HepG2 (cell line): Measurements from ENCODE around the gene RPS2.

Experiments
- CBFB ChIP-seq: sonication (generic); formaldehyde crosslinking; IDR thresholded peaks from 2 replicates; pipeline ENCODE4 v1.4.0; 2020; ENCODE audit warnings: missing genetic modification reagents
- JUND ChIP-seq: sonication (generic); formaldehyde crosslinking; IDR thresholded peaks from 2 replicates; pipeline ENCODE4 v1.8.0; 2022; ENCODE audit warnings: mild to moderate bottlenecking, missing genetic modification reagents
- NFIC ChIP-seq: IDR thresholded peaks from 2 replicates; pipeline ENCODE4 v1.6.1; 2012; ENCODE audit warnings: mild to moderate bottlenecking, low read length, inconsistent platforms
- PHB2 ChIP-seq: fragments of 450-650 bp; IDR thresholded peaks from 2 replicates; pipeline ENCODE4 v1.6.1; 2018; ENCODE audit not compliant: partially characterized antibody
- SMAD3 ChIP-seq: sonication (generic); formaldehyde crosslinking; IDR thresholded peaks from 2 replicates; pipeline ENCODE4 v1.4.0; 2020; ENCODE audit warnings: missing genetic modification reagents
- SMARCE1 ChIP-seq: fragments of 450-650 bp; IDR thresholded peaks from 2 replicates; pipeline ENCODE4 v1.6.1; 2017; ENCODE audit warnings: borderline replicate concordance
- YY1 ChIP-seq: IDR thresholded peaks from 2 replicates; pipeline ENCODE4 v1.6.1; 2011; ENCODE audit warnings: low read length, low read depth, moderate library complexity, mild to moderate bottlenecking; ENCODE audit not compliant: insufficient read depth, insufficient replicate concordance

GRCh38 chr16:1976216-1976520 is 11.5 kb upstream of the RPS2 start:
- TF ChIP-seq CBFB (CRISPR knock-in tag): no peak
- no peak for TF ChIP-seq NFIC
- TF ChIP-seq PHB2: no peak
- no peak for TF ChIP-seq SMARCE1
- no peak for TF ChIP-seq JUND (CRISPR knock-in tag)
- no peak for TF ChIP-seq YY1
- TF ChIP-seq SMAD3: no peak
